HG03354 (cell line): Measurements from ENCODE around the gene TBC1D22A.

Source experiments
- ATAC-seq: cut with Tn5 transposase; IDR thresholded peaks from one replicate; pipeline ENCODE4 v1.9.1; 2021; ENCODE audit warnings: mild to moderate bottlenecking; ENCODE audit not compliant: unreplicated experiment, poor library complexity, severe bottlenecking

Gene TBC1D22A

GRCh38 chr22:46914916-46915894 is 152.8 kb downstream of the TBC1D22A start:
- no peak for ATAC-seq

- no peak for ATAC-seq
These were observed 153.7 kb downstream of the TBC1D22A start for GRCh38 chr22:46915950-46916730.

- no peak for ATAC-seq
These were observed 154.7 kb downstream of the TBC1D22A start for GRCh38 chr22:46916886-46917770.

GRCh38 chr22:46917771-46918101 is 155.3 kb downstream of the TBC1D22A start:
- ATAC-seq, result no peak

GRCh38 chr22:46918197-46918596 is 155.7 kb downstream of the TBC1D22A start:
- ATAC-seq, result no peak

GRCh38 chr22:46922037-46922436 is 159.6 kb downstream of the TBC1D22A start:
- ATAC-seq, result no peak

GRCh38 chr22:46923394-46923793 is 160.9 kb downstream of the TBC1D22A start:
- no peak for ATAC-seq

- ATAC-seq, result no peak
These were observed 163.4 kb downstream of the TBC1D22A start for GRCh38 chr22:46925818-46926217.

- no peak for ATAC-seq
These were observed 166.7 kb downstream of the TBC1D22A start for GRCh38 chr22:46929046-46929709.

GRCh38 chr22:46929710-46930204 is 167.3 kb downstream of the TBC1D22A start:
- ATAC-seq, result no peak

GRCh38 chr22:46931414-46931813 is 169.0 kb downstream of the TBC1D22A start:
- ATAC-seq, result no peak

GRCh38 chr22:46931881-46932280 is 169.4 kb downstream of the TBC1D22A start:
- no peak for ATAC-seq

- no peak for ATAC-seq
These were observed 170.8 kb downstream of the TBC1D22A start for GRCh38 chr22:46933040-46933930.

GRCh38 chr22:46934172-46934745 is 171.8 kb downstream of the TBC1D22A start:
- no peak for ATAC-seq

- no peak for ATAC-seq
These were observed 172.5 kb downstream of the TBC1D22A start for GRCh38 chr22:46934746-46935491.

- ATAC-seq, result no peak
These were observed 173.3 kb downstream of the TBC1D22A start for GRCh38 chr22:46935506-46936377.
